Epithelial cell of esophagus (primary cell): Measurements from ENCODE around the gene MPPE1.

ENCODE experiments used
- DNase-seq: peaks from one replicate; pipeline ENCODE4 v3.0.0; 2010; ENCODE audit warnings: low read depth
- H3K4me3 ChIP-seq: 2 replicates; pipeline ENCODE4 v1.5.1; 2011; ENCODE audit warnings: mild to moderate bottlenecking, low read length, control low read depth
- CTCF ChIP-seq: IDR thresholded peaks from 2 replicates; pipeline ENCODE4 v1.5.1; 2011; ENCODE audit warnings: low read depth, mild to moderate bottlenecking, low read length, control low read depth, inconsistent platforms; ENCODE audit not compliant: insufficient read depth; ENCODE audit errors: missing control alignments

The MPPE1 gene

GRCh38 chr18:11908182-11909060 lies at the start of gene MPPE1:
Gene MPPE1, minus strand, starts transcription at chr18:11908317. Its CDS starts 11,053 bp downstream, at chr18:11897264.
- TF ChIP-seq CTCF: no peak
- DNase-seq: peak; percentile 88
- peak within 1 kb of the TSS; percentile 95 for H3K4me3 ChIP-seq

GRCh38 chr18:11957636-11958035 lies 49.5 kb upstream of the MPPE1 start:
- DNase-seq: no peak
- TF ChIP-seq CTCF: no peak
- no peak overlapping the region for H3K4me3 ChIP-seq

DNA sequence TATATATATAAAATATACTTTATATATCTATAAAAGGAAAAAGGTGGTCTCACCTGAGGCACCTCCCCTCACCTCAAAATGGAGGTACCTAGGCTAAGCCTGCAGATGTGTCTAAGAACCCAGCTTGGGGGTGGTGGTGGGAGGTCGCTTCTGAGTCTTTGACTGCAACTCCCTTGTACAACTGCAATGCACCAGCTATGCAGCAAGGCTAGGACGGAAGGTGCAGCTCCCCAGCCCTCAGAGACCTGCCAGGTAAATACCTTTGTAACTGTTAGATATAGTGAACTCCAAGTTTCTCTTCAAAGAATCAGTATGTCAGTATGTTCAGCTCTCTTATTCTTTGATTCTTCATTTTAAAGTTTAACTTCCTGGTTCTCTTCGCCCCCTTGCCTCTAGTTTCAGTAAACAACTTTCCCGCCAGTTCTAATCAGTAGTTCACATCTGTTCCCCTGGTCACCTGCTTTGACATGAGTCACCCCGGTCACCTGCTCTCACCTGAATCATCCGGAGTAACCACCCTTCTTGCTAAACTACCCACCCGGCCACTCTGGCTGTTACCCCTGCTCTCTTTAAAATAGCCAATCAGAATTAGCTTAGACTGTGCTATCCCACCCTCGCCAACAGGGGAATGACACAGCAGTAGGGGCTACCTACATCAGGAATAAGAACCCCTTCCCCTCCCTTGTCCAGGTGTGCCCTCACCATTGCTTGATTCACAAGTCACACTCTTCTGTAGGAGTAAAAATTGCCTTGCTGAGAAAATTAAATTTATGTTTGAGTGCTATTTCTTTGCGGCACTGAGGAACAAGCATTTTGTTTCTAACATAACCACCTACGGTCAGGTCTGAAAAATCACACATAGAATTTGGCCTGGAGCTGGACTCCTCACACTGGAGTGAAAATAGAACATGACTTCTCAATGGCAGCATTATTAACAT lies 48.5 kb upstream of the MPPE1 start:
- DNase-seq: no peak
- TF ChIP-seq CTCF: no peak
- H3K4me3 ChIP-seq: no peak overlapping the region

GRCh38 chr18:11955239-11956029 lies 47.3 kb upstream of the MPPE1 start:
- H3K4me3 ChIP-seq: no peak overlapping the region
- no peak for TF ChIP-seq CTCF
- peak; percentile 73 for DNase-seq

DNA sequence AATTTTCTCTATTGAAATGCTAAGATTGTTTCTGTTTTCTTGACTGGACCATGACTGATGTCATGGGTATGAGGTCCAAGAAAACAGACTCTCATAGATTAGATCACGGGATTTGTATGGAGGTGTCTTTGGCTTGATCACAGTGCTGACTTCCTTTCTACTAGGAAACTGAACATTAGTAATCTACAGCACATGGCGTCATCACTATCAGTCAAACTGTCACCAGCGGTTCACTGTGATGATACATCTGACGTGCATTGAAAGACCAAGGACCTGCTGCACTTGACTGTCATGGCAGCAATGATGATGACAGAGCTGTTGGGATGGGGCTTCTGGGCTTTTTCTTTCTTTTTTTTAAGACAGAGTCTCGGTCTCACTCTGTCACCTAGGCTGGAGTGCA lies 45.0 kb upstream of the MPPE1 start:
- no peak overlapping the region for H3K4me3 ChIP-seq
- no peak for TF ChIP-seq CTCF
- DNase-seq: no peak

DNA sequence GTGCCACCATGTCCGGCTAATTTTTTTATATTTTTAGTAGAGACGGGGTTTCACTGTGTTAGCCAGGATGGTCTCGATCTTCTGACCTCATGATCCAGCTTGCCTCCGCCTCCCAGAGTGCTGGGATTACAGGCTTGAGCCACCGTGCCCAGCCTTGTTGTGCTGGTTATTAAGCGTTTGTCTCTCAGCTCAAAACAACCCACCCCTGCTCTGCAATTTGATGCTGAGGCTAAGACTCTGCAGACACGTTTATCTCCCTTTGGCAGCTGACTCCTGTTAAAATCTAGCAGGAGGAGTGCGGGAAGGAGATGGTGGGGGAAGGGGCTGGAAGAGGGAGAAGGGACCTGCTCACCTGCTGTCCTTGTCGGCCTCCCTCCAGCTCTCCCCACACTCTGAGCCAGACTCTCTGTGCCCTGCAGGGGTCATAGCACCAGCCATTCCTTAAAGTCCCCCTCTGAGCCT lies 43.3 kb upstream of the MPPE1 start:
- H3K4me3 ChIP-seq: no peak overlapping the region
- no peak for DNase-seq
- no peak for TF ChIP-seq CTCF
